ENCODE results near the gene SPATA45. TPM values are rescaled to one million over a fixed set of nuclear protein-coding genes. Genes with fewer than 3 reads are reported as not detected.

SPATA45 gene
- total RNA-seq, 4 donors from 2014 or later: not detected

GRCh38 chr1:212827171-212827776 is 20.2 kb downstream of the SPATA45 start:
- TF ChIP-seq POLR2A (IDR thresholded peaks at IDR 0.05): no peak
- no peak for TF ChIP-seq CTCF (IDR thresholded peaks at IDR 0.05)
- Histone ChIP-seq H3K36me3 (no peaks in the 10 kb centered on the region), H3K4me1 (peaks cover 0 to 14% (median 0%) of the 10 kb centered on the region in 4 donors), H3K27ac (peak overlapping the region in 2 of 4 donors; percentile 79 to 85), H3K4me3 (no peak overlapping the region), H3K9me3 (peaks cover 0 to 14% (median 4%) of the 10 kb centered on the region in 4 donors), H3K27me3 (no peaks in the 10 kb centered on the region)
- no peak for DNase-seq

DNA sequence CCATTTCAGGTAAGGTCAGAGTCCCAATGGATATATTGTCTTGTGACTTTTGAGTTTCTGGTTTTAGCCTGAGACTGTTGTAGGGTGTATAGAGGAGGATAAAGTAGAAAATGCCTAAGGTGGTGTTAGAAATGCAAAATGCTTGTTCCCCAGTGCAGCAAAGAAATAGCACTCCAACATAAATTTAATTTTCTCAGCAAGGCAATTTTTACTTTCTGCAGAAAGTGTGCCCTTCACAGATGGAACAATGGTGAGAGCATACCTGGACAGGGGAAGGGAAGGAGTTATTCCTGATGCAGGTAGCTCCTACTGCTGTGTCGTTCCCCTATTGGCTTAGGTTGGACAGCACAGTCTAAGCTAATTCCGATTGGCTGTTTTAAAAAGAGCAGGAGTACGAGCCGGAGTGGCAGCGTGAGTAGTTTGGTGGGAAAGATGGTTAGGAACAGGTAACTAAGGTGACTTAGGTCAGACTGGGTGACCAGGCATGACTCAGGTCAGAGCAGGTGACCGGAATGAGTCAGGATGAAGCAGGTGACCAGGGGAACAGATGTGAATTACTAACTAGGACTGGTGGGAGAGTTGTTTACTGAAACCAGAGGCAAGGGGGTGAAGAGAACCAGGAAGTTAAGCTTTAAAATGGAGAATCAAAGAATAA is 21.5 kb downstream of the SPATA45 start:
- Histone ChIP-seq H3K36me3 (no peaks in the 10 kb centered on the region), H3K4me1 (peaks cover 0 to 14% (median 0%) of the 10 kb centered on the region in 4 donors), H3K9me3 (peaks cover 0 to 14% (median 4%) of the 10 kb centered on the region in 4 donors), H3K27ac (no peak overlapping the region), H3K4me3 (no peak overlapping the region), H3K27me3 (no peaks in the 10 kb centered on the region)
- TF ChIP-seq CTCF (IDR thresholded peaks at IDR 0.05) (no peak), POLR2A (IDR thresholded peaks at IDR 0.05) (no peak)
- DNase-seq: peak in 1 of 3 donors; percentile 57

- Histone ChIP-seq H3K27me3 (no peaks in the 10 kb centered on the region), H3K4me3 (no peak overlapping the region), H3K9me3 (peaks cover 0 to 14% (median 4%) of the 10 kb centered on the region in 4 donors), H3K36me3 (no peaks in the 10 kb centered on the region), H3K27ac (no peak overlapping the region), H3K4me1 (peaks cover 0 to 14% (median 0%) of the 10 kb centered on the region in 4 donors)
- no peak for DNase-seq
- TF ChIP-seq CTCF (IDR thresholded peaks at IDR 0.05): no peak
- no peak for TF ChIP-seq POLR2A (IDR thresholded peaks at IDR 0.05)
These were observed 23.2 kb downstream of the SPATA45 start for GRCh38 chr1:212824201-212824600.

DNA sequence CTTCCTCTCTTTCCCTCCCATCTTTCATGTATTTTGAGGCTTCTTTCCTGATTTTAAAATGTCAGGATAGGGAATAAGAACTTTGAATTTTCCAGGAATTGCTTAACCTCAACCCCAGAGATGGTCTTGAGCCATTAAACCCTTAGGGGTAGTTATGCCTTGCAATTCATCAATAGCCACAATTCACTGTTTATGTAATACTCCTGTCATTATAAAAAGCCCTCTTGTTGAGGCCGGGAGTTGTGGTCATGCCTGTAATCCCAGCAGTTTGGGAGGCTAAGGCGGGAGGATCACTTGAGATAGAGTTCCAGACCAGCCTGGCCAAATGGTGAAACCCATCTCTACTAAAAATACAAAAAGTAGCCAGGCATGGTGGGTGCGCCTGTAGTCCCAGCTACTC is 24.5 kb downstream of the SPATA45 start:
- TF ChIP-seq POLR2A (IDR thresholded peaks at IDR 0.05) (no peak), CTCF (IDR thresholded peaks at IDR 0.05) (no peak)
- Histone ChIP-seq H3K9me3 (peaks cover 0 to 14% (median 4%) of the 10 kb centered on the region in 4 donors), H3K36me3 (no peaks in the 10 kb centered on the region), H3K27ac (no peak overlapping the region), H3K27me3 (no peaks in the 10 kb centered on the region), H3K4me3 (no peak overlapping the region), H3K4me1 (peaks cover 0 to 9% (median 0%) of the 10 kb centered on the region in 4 donors)
- DNase-seq: no peak

DNA sequence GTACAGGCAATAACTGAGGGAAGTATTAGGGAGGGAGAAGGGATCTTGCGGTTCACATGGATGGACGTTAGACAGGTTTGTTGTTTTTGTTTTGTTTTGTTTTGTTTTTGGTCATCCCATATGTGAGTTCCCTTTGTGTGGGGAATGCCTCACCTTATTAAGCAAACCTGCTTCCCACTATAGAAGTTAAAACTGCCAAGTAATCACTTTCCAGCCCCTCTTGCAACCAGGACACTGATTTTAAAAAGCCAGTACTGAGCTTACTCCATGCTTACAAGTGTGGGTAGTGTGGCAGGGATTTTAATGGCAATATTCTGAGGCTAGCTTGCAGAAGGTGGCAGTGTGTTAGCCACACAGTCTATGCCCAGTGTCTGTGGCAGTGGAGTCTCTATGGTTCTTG is 26.5 kb downstream of the SPATA45 start:
- H3K4me1 ChIP-seq: peaks cover 0 to 5% (median 0%) of the 10 kb centered on the region in 4 donors
- no peaks in the 10 kb centered on the region for H3K27me3 ChIP-seq
- no peak for DNase-seq
- TF ChIP-seq CTCF (IDR thresholded peaks at IDR 0.05) (no peak), POLR2A (IDR thresholded peaks at IDR 0.05) (no peak)
- H3K27ac ChIP-seq: no peak overlapping the region
- no peak overlapping the region for H3K4me3 ChIP-seq
- no peaks in the 10 kb centered on the region for H3K36me3 ChIP-seq
- H3K9me3 ChIP-seq: peaks cover 0 to 12% (median 3%) of the 10 kb centered on the region in 4 donors
